ENCODE results near the gene TMEM266. TPM values are rescaled to one million over a fixed set of nuclear protein-coding genes. Genes with fewer than 3 reads are reported as not detected.
A peak's percentile ranks its signal among the peaks of the same experiment; 100 is the strongest.

Gene TMEM266
- total and polyA plus RNA-seq, 5 donors from 2014 or later, result 0.08 to 0.25 (median 0.21) TPM

DNA sequence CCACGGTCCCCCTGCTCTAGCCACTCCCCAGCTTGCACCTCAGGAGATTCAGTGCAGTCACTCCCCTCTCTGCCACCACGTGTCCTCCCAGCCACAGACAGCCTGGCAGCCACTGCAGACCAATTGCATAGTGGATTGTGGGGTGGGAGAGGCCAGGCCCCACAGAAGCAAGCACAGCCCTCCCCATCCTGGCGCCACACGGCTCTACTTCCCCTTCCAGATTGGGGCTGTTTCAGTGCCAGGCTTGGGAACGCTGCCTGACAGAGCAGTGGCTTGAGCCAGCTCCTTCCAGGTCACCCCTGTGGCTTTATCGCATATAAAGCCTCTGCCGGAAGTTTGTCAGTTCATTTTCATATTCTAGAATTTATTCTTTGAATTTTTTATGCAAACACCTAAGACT, 90.7 kb downstream of the TMEM266 start:
- Mint-ChIP-seq H3K27ac (no peak overlapping the region), H3K4me1 (peaks cover 0 to 15% (median 7%) of the 10 kb centered on the region in 4 donors), H3K9me3 (no peaks in the 10 kb centered on the region), H3K4me3 (no peak overlapping the region), H3K36me3 (no peaks in the 10 kb centered on the region), H3K27me3 (peaks cover 15% of the 10 kb centered on the region)
- no peak overlapping the region for H3K27ac ChIP-seq (ENCODE audit: insufficient read depth, low read length, poor library complexity, severe bottlenecking)
- H3K4me1 ChIP-seq (ENCODE audit: control insufficient read depth, insufficient read depth, low read length, poor library complexity, severe bottlenecking), result peaks cover 10% of the 10 kb centered on the region
- DNase-seq, result peak in 1 of 3 donors; percentile 8
- peaks cover 3% of the 10 kb centered on the region for H3K27me3 ChIP-seq (ENCODE audit: control insufficient read depth, insufficient read depth, low read length)
- H3K36me3 ChIP-seq (ENCODE audit: control insufficient read depth, insufficient read depth, low read length), result no peaks in the 10 kb centered on the region
- H3K9me3 ChIP-seq (ENCODE audit: control insufficient read depth in 2 of 2, low read length in 2 of 2), result no peaks in the 10 kb centered on the region
- H3K4me3 ChIP-seq (ENCODE audit: low read depth, low read length), result no peak overlapping the region
- peak in 1 of 2 donors; percentile 2 for ATAC-seq (ENCODE audit: low read depth in 2 of 2)

DNA sequence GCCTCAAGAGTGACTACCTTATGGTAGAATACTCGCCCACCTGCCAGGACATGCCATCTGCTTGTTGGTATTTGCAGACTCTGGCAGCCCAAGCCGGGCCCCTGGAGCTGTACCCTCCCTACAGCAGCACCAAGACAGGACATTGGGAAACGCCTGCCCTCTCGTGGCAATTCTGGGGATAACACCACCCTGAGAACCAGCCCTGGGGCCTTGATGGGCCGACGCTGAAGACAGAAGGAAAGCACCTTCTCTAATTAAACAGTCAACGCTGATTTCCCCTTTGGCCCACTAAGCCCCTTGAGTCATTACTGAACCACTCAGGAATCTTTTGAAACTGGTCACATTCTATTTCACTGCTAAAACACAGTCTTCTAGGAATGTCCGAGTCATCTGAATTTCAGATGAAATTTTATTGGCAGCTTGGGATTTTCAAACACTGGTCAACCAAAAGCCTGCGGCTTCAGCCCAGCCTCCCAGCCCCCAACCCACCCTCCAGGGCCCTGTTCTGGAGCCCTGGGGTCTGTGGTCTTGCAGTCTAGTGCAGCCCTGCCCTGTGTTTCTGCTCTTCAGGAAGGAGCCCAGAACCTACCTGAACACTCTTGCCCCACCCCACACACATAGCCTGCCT, 91.3 kb downstream of the TMEM266 start:
- no peak overlapping the region for H3K4me3 Mint-ChIP-seq
- peak; percentile 87 for ATAC-seq (ENCODE audit: low read depth in 2 of 2)
- H3K27me3 Mint-ChIP-seq, result peaks cover 9% of the 10 kb centered on the region
- no peaks in the 10 kb centered on the region for H3K9me3 Mint-ChIP-seq
- H3K4me1 ChIP-seq (ENCODE audit: control insufficient read depth, insufficient read depth, low read length, poor library complexity, severe bottlenecking), result peaks cover 10% of the 10 kb centered on the region
- H3K9me3 ChIP-seq (ENCODE audit: control insufficient read depth in 2 of 2, low read length in 2 of 2), result no peaks in the 10 kb centered on the region
- H3K4me1 Mint-ChIP-seq, result peaks cover 0 to 15% (median 7%) of the 10 kb centered on the region in 4 donors
- no peaks in the 10 kb centered on the region for H3K36me3 Mint-ChIP-seq
- no peaks in the 10 kb centered on the region for H3K36me3 ChIP-seq (ENCODE audit: control insufficient read depth, insufficient read depth, low read length)
- DNase-seq, result peak; percentile 49 to 78 (median 62)
- no peak overlapping the region for H3K27ac ChIP-seq (ENCODE audit: insufficient read depth, low read length, poor library complexity, severe bottlenecking)
- no peak overlapping the region for H3K27ac Mint-ChIP-seq
- no peak overlapping the region for H3K4me3 ChIP-seq (ENCODE audit: low read depth, low read length)
- H3K27me3 ChIP-seq (ENCODE audit: control insufficient read depth, insufficient read depth, low read length), result peaks cover 3% of the 10 kb centered on the region

DNA sequence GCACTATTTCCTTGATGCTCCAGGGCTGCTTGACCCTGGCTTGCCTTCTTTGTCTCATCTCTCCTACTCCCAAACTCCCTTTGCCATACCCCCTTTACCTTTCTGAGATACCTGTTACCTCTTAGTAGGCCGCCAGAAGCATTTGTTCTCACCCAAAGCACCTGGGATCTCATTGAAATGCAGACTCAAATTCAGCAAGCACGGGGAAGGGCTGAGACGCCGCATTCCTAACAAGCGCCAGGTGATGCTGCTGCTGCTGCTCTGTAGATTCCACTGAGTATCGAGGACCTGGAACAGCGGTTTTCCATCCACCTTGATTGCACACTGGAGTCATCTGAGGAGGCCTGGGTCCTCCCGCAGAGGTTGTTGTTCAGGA, 91.8 kb downstream of the TMEM266 start:
- no peak for ATAC-seq (ENCODE audit: low read depth in 2 of 2)
- no peaks in the 10 kb centered on the region for H3K9me3 ChIP-seq (ENCODE audit: control insufficient read depth in 2 of 2, low read length in 2 of 2)
- H3K36me3 Mint-ChIP-seq, result no peaks in the 10 kb centered on the region
- peaks cover 0 to 15% (median 7%) of the 10 kb centered on the region in 4 donors for H3K4me1 Mint-ChIP-seq
- no peak overlapping the region for H3K27ac Mint-ChIP-seq
- no peak overlapping the region for H3K4me3 ChIP-seq (ENCODE audit: low read depth, low read length)
- DNase-seq, result no peak
- H3K4me3 Mint-ChIP-seq, result no peak overlapping the region
- peaks cover 4% of the 10 kb centered on the region for H3K27me3 Mint-ChIP-seq
- no peak overlapping the region for H3K27ac ChIP-seq (ENCODE audit: insufficient read depth, low read length, poor library complexity, severe bottlenecking)
- no peaks in the 10 kb centered on the region for H3K36me3 ChIP-seq (ENCODE audit: control insufficient read depth, insufficient read depth, low read length)
- H3K27me3 ChIP-seq (ENCODE audit: control insufficient read depth, insufficient read depth, low read length), result peaks cover 3% of the 10 kb centered on the region
- peaks cover 10% of the 10 kb centered on the region for H3K4me1 ChIP-seq (ENCODE audit: control insufficient read depth, insufficient read depth, low read length, poor library complexity, severe bottlenecking)
- H3K9me3 Mint-ChIP-seq, result no peaks in the 10 kb centered on the region

DNA sequence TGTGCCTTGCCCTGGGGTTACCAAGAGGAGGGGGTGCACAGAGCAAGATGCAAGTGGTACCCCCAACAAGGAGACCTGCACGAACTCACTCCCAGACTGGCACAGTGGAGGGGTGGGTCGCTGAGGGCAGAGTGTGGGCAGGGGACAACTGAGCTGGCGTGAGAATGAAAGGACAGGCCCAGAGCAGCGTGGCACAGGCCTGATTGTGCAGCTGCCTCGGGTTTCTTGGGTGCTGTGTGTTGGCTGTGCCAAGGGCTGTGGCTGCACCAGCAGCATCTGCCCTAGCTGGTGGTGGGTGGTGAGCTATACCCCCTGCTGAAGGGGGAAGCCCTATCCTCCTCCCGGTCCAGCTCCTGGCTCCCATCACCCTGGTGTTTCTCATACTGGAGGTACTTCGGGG, 92.4 kb downstream of the TMEM266 start:
- H3K9me3 Mint-ChIP-seq, result no peaks in the 10 kb centered on the region
- DNase-seq (no peak), ATAC-seq (ENCODE audit: low read depth in 2 of 2) (no peak)
- peaks cover 0 to 15% (median 7%) of the 10 kb centered on the region in 4 donors for H3K4me1 Mint-ChIP-seq
- H3K27me3 Mint-ChIP-seq, result peaks cover 4% of the 10 kb centered on the region
- Histone ChIP-seq H3K27ac (ENCODE audit: insufficient read depth, low read length, poor library complexity, severe bottlenecking) (no peak overlapping the region), H3K27me3 (ENCODE audit: control insufficient read depth, insufficient read depth, low read length) (peaks cover 2% of the 10 kb centered on the region), H3K4me3 (ENCODE audit: low read depth, low read length) (no peak overlapping the region), H3K4me1 (ENCODE audit: control insufficient read depth, insufficient read depth, low read length, poor library complexity, severe bottlenecking) (peaks cover 10% of the 10 kb centered on the region), H3K9me3 (ENCODE audit: control insufficient read depth in 2 of 2, low read length in 2 of 2) (no peaks in the 10 kb centered on the region), H3K36me3 (ENCODE audit: control insufficient read depth, insufficient read depth, low read length) (no peaks in the 10 kb centered on the region)
- H3K4me3 Mint-ChIP-seq, result no peak overlapping the region
- H3K27ac Mint-ChIP-seq, result peak overlapping the region in 1 of 3 donors; percentile 43
- H3K36me3 Mint-ChIP-seq, result no peaks in the 10 kb centered on the region

DNA sequence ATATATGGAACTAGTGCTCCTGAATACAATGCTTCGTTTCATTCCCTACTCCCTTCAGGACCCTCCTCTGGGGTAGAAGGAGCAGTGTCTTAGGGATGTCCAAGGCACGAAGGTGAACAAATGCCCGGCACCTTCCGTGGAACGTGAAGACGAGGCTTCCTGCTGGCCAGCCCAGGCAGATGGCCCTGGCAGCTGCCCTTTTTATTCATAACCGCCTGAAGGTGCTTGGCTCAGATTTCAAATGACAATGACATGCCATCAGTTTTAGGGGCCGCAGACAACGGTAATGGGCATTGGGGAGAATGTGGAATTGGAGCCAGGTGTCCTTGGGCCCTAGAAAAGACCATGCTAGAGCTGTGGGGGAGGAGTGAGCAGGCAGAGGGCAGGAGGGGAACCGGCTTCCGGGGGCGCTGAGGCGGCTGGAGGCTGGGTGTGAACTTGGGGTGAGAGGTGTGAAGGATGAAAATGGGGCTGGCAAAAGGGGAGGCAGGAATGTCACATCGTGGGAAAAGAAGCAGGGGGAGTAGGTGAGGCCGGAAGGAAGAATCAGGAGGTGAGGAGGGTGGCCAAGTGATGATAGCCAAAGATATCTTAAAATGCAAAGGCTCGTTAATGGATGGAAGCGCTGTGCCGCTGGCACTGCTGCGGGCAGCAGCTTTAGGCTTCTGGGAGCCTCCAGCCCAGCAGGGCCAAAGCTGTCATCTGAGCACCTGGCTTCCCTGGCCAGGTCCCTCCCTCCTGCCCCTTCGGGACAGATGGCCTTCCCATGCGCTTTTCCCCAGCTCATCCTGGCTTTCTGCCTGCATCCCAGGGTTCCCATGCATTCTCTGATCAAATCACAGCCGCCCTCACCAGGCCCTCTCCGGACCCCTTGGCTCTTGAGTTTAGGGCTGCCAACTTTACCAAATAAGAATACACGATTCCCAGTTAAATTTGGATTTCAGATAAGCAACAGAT, 93.7 kb downstream of the TMEM266 start:
- H3K4me1 Mint-ChIP-seq, result peaks cover 0 to 11% (median 6%) of the 10 kb centered on the region in 4 donors
- H3K27ac Mint-ChIP-seq, result peak overlapping the region in 1 of 3 donors; percentile 36
- H3K27me3 Mint-ChIP-seq, result peaks cover 4% of the 10 kb centered on the region
- H3K36me3 ChIP-seq (ENCODE audit: control insufficient read depth, insufficient read depth, low read length), result no peaks in the 10 kb centered on the region
- H3K27me3 ChIP-seq (ENCODE audit: control insufficient read depth, insufficient read depth, low read length), result no peaks in the 10 kb centered on the region
- no peak overlapping the region for H3K4me3 ChIP-seq (ENCODE audit: low read depth, low read length)
- H3K4me3 Mint-ChIP-seq, result no peak overlapping the region
- H3K36me3 Mint-ChIP-seq, result no peaks in the 10 kb centered on the region
- no peak overlapping the region for H3K27ac ChIP-seq (ENCODE audit: insufficient read depth, low read length, poor library complexity, severe bottlenecking)
- DNase-seq (no peak), ATAC-seq (ENCODE audit: low read depth in 2 of 2) (no peak)
- H3K9me3 ChIP-seq (ENCODE audit: control insufficient read depth in 2 of 2, low read length in 2 of 2), result no peaks in the 10 kb centered on the region
- peaks cover 10% of the 10 kb centered on the region for H3K4me1 ChIP-seq (ENCODE audit: control insufficient read depth, insufficient read depth, low read length, poor library complexity, severe bottlenecking)
- no peaks in the 10 kb centered on the region for H3K9me3 Mint-ChIP-seq

DNA sequence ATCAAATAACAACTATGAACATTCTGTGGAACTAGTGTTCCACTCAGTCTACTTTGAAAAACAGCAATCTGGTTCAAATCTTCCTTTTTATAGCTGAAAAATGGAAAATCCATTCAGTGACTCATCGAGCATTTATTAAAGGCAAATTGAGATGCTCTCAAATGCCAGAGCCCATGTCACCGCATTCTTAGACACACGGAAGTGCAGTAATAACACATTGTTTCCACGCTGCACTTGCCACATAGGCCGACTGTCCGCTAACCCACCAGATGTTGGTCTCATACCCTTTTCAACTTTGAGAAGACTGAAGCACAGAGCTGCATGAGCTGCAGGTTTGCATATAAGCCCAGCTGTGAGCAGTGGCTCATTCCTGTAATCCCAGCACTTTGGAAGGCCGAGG, 95.9 kb downstream of the TMEM266 start:
- Mint-ChIP-seq H3K4me3 (no peak overlapping the region), H3K27me3 (no peaks in the 10 kb centered on the region), H3K27ac (no peak overlapping the region)

DNA sequence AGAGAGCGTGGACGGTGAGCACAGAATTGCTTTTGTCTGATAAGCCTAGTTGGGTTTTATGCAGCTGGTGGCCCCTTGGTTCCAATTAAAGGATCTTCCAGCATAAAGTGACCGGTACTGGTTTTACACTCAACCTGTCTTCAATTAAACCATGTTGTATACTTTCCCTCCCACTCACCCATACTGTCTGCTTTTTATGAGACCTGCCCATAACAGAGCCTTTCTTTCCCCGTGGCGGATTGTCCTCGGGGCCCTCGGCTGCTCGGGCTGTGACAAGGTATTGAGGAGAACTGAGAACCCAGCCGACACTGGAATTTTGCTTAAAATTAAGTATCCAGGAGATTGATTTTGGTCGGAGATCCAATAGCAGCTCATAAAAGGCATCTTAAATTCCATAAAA, 98.4 kb downstream of the TMEM266 start:
- H3K9me3 ChIP-seq (ENCODE audit: control insufficient read depth in 2 of 2, low read length in 2 of 2), result no peaks in the 10 kb centered on the region
- no peaks in the 10 kb centered on the region for H3K36me3 ChIP-seq (ENCODE audit: control insufficient read depth, insufficient read depth, low read length)
- Mint-ChIP-seq H3K27me3 (no peaks in the 10 kb centered on the region), H3K4me3 (no peak overlapping the region), H3K36me3 (no peaks in the 10 kb centered on the region), H3K27ac (no peak overlapping the region), H3K4me1 (no peaks in the 10 kb centered on the region), H3K9me3 (no peaks in the 10 kb centered on the region)
- no peaks in the 10 kb centered on the region for H3K27me3 ChIP-seq (ENCODE audit: control insufficient read depth, insufficient read depth, low read length)
- DNase-seq (no peak), ATAC-seq (ENCODE audit: low read depth in 2 of 2) (no peak)
- no peaks in the 10 kb centered on the region for H3K4me1 ChIP-seq (ENCODE audit: control insufficient read depth, insufficient read depth, low read length, poor library complexity, severe bottlenecking)
- no peak overlapping the region for H3K27ac ChIP-seq (ENCODE audit: insufficient read depth, low read length, poor library complexity, severe bottlenecking)
- no peak overlapping the region for H3K4me3 ChIP-seq (ENCODE audit: low read depth, low read length)

More for the DNA sequence above, 95.9 kb downstream of the TMEM266 start:
- Mint-ChIP-seq H3K4me1 (peaks cover 0 to 7% (median 4%) of the 10 kb centered on the region in 4 donors), H3K36me3 (no peaks in the 10 kb centered on the region), H3K9me3 (no peaks in the 10 kb centered on the region)
- no peak overlapping the region for H3K4me3 ChIP-seq (ENCODE audit: low read depth, low read length)
- no peak overlapping the region for H3K27ac ChIP-seq (ENCODE audit: insufficient read depth, low read length, poor library complexity, severe bottlenecking)
- peaks cover 5% of the 10 kb centered on the region for H3K4me1 ChIP-seq (ENCODE audit: control insufficient read depth, insufficient read depth, low read length, poor library complexity, severe bottlenecking)
- no peaks in the 10 kb centered on the region for H3K36me3 ChIP-seq (ENCODE audit: control insufficient read depth, insufficient read depth, low read length)
- ATAC-seq (ENCODE audit: low read depth in 2 of 2), result no peak
- no peak for DNase-seq
- H3K9me3 ChIP-seq (ENCODE audit: control insufficient read depth in 2 of 2, low read length in 2 of 2), result no peaks in the 10 kb centered on the region
- H3K27me3 ChIP-seq (ENCODE audit: control insufficient read depth, insufficient read depth, low read length), result no peaks in the 10 kb centered on the region
